ENCODE results near the gene NTRK3. TPM values are rescaled to one million over a fixed set of nuclear protein-coding genes. Genes with fewer than 3 reads are reported as not detected.

Gene NTRK3
- total RNA-seq, 4 donors from 2014 or later: 0.35 to 5.8 (median 3.0) TPM

GRCh38 chr15:87874896-87875711, 381.4 kb downstream of the NTRK3 start:
- TF ChIP-seq POLR2A (IDR thresholded peaks at IDR 0.05) (no peak), CTCF (IDR thresholded peaks at IDR 0.05) (no peak)
- no peaks in the 10 kb centered on the region for H3K27me3 ChIP-seq
- DNase-seq: no peak
- H3K27ac ChIP-seq: no peak overlapping the region
- no peaks in the 10 kb centered on the region for H3K4me1 ChIP-seq
- no peaks in the 10 kb centered on the region for H3K36me3 ChIP-seq
- no peak overlapping the region for H3K4me3 ChIP-seq
- H3K9me3 ChIP-seq: no peaks in the 10 kb centered on the region

- TF ChIP-seq POLR2A (IDR thresholded peaks at IDR 0.05) (no peak), CTCF (IDR thresholded peaks at IDR 0.05) (no peak)
- H3K27me3 ChIP-seq: no peaks in the 10 kb centered on the region
- H3K27ac ChIP-seq: no peak overlapping the region
- H3K4me1 ChIP-seq: no peaks in the 10 kb centered on the region
- no peak overlapping the region for H3K4me3 ChIP-seq
- DNase-seq: no peak
- no peaks in the 10 kb centered on the region for H3K9me3 ChIP-seq
- H3K36me3 ChIP-seq: no peaks in the 10 kb centered on the region
Observed at GRCh38 chr15:87873516-87873915, 383.0 kb downstream of the NTRK3 start.

- Histone ChIP-seq H3K27ac (no peak overlapping the region), H3K36me3 (no peaks in the 10 kb centered on the region), H3K4me1 (no peaks in the 10 kb centered on the region), H3K9me3 (no peaks in the 10 kb centered on the region), H3K4me3 (no peak overlapping the region), H3K27me3 (no peaks in the 10 kb centered on the region)
- DNase-seq: no peak
- no peak for TF ChIP-seq CTCF (IDR thresholded peaks at IDR 0.05)
- TF ChIP-seq POLR2A (IDR thresholded peaks at IDR 0.05): no peak
Observed at GRCh38 chr15:87871731-87872320, 384.7 kb downstream of the NTRK3 start.

GRCh38 chr15:87871258-87871681, 385.3 kb downstream of the NTRK3 start:
- Histone ChIP-seq H3K4me3 (no peak overlapping the region), H3K9me3 (no peaks in the 10 kb centered on the region), H3K27me3 (no peaks in the 10 kb centered on the region), H3K4me1 (no peaks in the 10 kb centered on the region), H3K27ac (no peak overlapping the region), H3K36me3 (no peaks in the 10 kb centered on the region)
- DNase-seq: no peak
- TF ChIP-seq CTCF (IDR thresholded peaks at IDR 0.05): no peak
- no peak for TF ChIP-seq POLR2A (IDR thresholded peaks at IDR 0.05)

GRCh38 chr15:87866961-87867360, 389.6 kb downstream of the NTRK3 start:
- no peaks in the 10 kb centered on the region for H3K9me3 ChIP-seq
- H3K4me3 ChIP-seq: no peak overlapping the region
- H3K4me1 ChIP-seq: no peaks in the 10 kb centered on the region
- no peak overlapping the region for H3K27ac ChIP-seq
- TF ChIP-seq POLR2A (IDR thresholded peaks at IDR 0.05) (no peak), CTCF (IDR thresholded peaks at IDR 0.05) (no peak)
- no peaks in the 10 kb centered on the region for H3K36me3 ChIP-seq
- no peak for DNase-seq
- H3K27me3 ChIP-seq: no peaks in the 10 kb centered on the region
